Measurements from ENCODE around the gene RXFP3.
"Not testable (repeated sequence)": the region's sequence is repeated elsewhere in the genome, so short reads cannot be mapped to it uniquely, and the experiment has no call there.

Gene RXFP3

GRCh38 chr5:33938881-33939280 lies 2.7 kb downstream of the RXFP3 start:
- no peak overlapping the region for H3K4me3 ChIP-seq (ENCODE audit: control insufficient read depth, low read depth, low read length)
- TF ChIP-seq CTCF (conservative IDR thresholded peaks at IDR 0.05; ENCODE audit: control insufficient read depth, insufficient read depth, low read depth, low read length), result no peak
- DNase-seq (ENCODE audit: low read depth), result no peak

- DNase-seq (ENCODE audit: low read depth), result peak; percentile 76
- TF ChIP-seq CTCF (conservative IDR thresholded peaks at IDR 0.05; ENCODE audit: control insufficient read depth, insufficient read depth, low read depth, low read length), result no peak
These were observed 3.5 kb downstream of the RXFP3 start for GRCh38 chr5:33939556-33940262.

GRCh38 chr5:33941090-33941489 lies 4.9 kb downstream of the RXFP3 start:
- H3K4me3 ChIP-seq (ENCODE audit: control insufficient read depth, low read depth, low read length), result no peak overlapping the region
- no peak for TF ChIP-seq CTCF (conservative IDR thresholded peaks at IDR 0.05; ENCODE audit: control insufficient read depth, insufficient read depth, low read depth, low read length)
- peak; percentile 53 for DNase-seq (ENCODE audit: low read depth)

More at GRCh38 chr5:33939556-33940262, 3.5 kb downstream of the RXFP3 start:
- H3K4me3 ChIP-seq (ENCODE audit: control insufficient read depth, low read depth, low read length), result no peak overlapping the region

GRCh38 chr5:33944543-33945132 lies 8.5 kb downstream of the RXFP3 start:
- no peak overlapping the region for H3K4me3 ChIP-seq (ENCODE audit: control insufficient read depth, low read depth, low read length)
- no peak for TF ChIP-seq CTCF (conservative IDR thresholded peaks at IDR 0.05; ENCODE audit: control insufficient read depth, insufficient read depth, low read depth, low read length)
- no peak for DNase-seq (ENCODE audit: low read depth)

GRCh38 chr5:33952175-33952574 lies 16.0 kb downstream of the RXFP3 start:
- DNase-seq (ENCODE audit: low read depth); H3K4me3 ChIP-seq (ENCODE audit: control insufficient read depth, low read depth, low read length): not testable (repeated sequence)

GRCh38 chr5:33957577-33958150 lies 21.5 kb downstream of the RXFP3 start:
- no peak for DNase-seq (ENCODE audit: low read depth)
- no peak for TF ChIP-seq CTCF (conservative IDR thresholded peaks at IDR 0.05; ENCODE audit: control insufficient read depth, insufficient read depth, low read depth, low read length)
- H3K4me3 ChIP-seq (ENCODE audit: control insufficient read depth, low read depth, low read length), result no peak overlapping the region

GRCh38 chr5:33958176-33958575 lies 22.0 kb downstream of the RXFP3 start:
- TF ChIP-seq CTCF (conservative IDR thresholded peaks at IDR 0.05; ENCODE audit: control insufficient read depth, insufficient read depth, low read depth, low read length), result no peak
- H3K4me3 ChIP-seq (ENCODE audit: control insufficient read depth, low read depth, low read length), result no peak overlapping the region
- no peak for DNase-seq (ENCODE audit: low read depth)

All from fibroblast of mammary gland (primary cell).